GM21526 (cell line): ENCODE measurements around the gene STX1B.
"Not testable (repeated sequence)": the region's sequence is repeated elsewhere in the genome, so short reads cannot be mapped to it uniquely, and the experiment has no call there.

Experiments
- ATAC-seq: cut with Tn5 transposase; IDR thresholded peaks from one replicate; pipeline ENCODE4 v1.9.1; 2021; ENCODE audit warnings: moderate library complexity; ENCODE audit not compliant: unreplicated experiment, low FRiP score

Gene STX1B

GRCh38 chr16:31010585-31011325 lies at the start of gene STX1B:
Gene STX1B, minus strand, starts transcription at chr16:31010638. Its CDS starts 242 bp downstream, at chr16:31010396.
- ATAC-seq: no peak

DNA sequence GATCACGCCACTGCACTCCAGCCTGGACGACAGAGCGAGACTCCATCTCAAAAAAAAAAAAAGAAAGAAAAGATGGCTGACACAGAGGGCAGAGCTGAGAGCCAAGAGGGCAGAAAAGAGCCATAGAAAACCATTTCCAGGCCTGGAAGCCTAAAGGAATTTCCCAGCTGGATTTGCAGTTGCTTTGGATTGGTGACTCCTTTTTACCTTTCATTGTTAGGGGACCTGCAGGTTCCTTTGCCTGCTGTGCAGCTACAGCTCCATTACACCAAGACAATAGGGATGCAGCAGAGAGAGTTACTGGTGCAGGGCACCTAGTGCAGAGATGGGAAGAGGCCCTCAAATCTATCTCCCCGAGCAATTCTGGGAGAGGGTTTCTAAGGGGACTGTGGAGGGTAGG lies 45.2 kb upstream of the STX1B start:
- no peak for ATAC-seq

- no peak for ATAC-seq
These were observed 41.7 kb upstream of the STX1B start for GRCh38 chr16:31052114-31052513.

DNA sequence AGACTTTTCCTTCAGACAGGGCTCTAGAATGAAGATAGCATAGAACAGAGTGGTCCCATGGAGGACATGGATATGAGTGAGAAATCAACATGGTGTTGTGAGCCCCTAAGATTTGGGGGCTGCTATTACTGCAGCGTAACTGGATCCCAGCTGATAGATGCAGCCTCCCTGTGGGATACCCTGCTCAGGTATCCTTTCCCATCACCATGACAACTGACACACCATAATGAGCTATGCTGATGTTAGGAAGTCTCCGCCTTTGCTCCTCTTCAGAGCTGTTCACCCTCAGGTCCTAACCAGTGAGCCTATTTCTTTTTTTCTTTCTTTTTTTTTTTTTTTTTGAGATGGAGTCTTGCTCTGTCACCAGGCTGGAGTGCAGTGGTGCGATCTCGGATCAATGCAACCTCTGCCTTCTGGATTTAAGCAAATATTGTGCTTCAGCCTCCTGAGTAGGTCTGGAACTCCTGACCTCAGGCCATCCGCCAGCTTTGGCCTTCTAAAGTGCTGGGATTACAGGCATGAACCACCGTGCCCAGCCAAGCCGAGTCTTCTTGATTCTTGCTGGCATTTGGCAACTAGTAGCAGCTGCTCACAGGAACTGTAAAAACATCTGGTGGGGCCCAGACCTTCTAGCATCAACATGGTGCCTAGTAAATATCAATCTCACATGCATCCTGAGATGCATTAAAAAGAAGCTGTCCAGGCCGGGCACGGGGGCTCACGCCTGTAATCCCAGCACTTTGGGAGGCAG lies 40.0 kb upstream of the STX1B start:
- no peak for ATAC-seq

GRCh38 chr16:31043898-31044481 lies 33.6 kb upstream of the STX1B start:
- ATAC-seq: no peak

- no peak for ATAC-seq
These were observed 32.9 kb upstream of the STX1B start for GRCh38 chr16:31043352-31043751.

DNA sequence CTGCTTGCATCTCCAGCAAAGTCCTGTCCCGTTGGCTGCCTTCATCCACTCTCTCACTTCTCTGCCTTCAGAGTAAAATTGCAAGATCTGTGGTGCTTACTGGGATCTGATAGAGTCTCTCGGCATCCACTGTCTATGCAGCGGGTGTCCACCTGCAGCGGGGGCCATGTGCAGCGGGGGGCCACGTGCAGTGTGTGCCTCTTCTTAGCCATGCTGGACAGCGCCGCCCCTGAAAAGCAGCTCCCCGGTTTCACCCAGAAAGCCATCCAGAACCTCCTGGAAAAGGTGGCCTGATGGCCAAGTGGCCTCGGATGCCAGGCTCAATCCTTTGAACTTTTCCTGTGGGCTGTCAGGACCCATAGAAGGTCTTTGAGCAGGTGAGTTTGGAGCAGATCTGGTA lies 32.4 kb upstream of the STX1B start:
- no peak for ATAC-seq

DNA sequence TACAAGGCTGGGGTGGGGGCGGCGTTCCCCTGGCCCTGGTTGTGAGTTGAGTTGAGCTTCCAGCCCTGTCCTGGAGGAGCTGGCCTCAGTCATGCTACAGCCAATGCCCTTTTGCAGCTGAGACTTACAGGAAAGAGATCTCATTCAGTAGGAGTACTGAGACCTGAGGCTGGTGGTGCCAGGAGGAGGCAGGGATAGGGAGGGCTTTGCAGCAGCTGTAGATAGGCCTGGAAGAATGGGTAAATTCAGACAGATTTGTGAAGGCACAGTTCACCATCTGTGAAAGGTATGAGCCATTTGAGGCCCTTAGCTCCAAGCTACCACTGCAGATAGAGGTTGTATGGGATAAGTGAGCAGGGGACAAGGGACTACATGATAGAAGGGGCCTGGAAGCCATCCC lies 28.6 kb upstream of the STX1B start:
- no peak for ATAC-seq

- ATAC-seq: no peak
These were observed 26.3 kb upstream of the STX1B start for GRCh38 chr16:31036691-31037090.

- ATAC-seq: peak; percentile 38
These were observed 23.5 kb upstream of the STX1B start for GRCh38 chr16:31033709-31034492.

GRCh38 chr16:31032736-31033708 lies 22.6 kb upstream of the STX1B start, which contains the start of gene STX4:
Gene STX4, plus strand, starts transcription at chr16:31033558. Its CDS starts 248 bp downstream, at chr16:31033806.
- ATAC-seq: peak; percentile 75

DNA sequence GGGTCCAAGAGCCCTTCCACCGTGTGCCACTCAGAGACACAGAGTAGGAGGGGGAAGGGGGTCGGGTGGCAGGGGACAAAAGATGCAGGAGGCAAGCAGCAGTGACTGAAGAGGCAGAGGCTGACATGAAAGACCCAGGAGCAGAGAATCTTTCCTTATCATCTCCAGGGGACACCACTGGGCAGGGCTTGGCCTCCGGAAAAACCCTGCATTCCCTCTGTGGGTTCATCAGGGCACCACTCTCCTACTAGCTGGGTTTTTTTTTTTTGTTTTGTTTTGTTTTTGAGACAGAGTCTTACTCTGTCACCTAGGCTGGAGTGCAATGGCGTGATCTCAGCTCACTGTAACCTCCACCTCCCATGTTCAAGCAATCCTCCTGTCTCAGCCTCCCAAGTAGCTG lies 20.8 kb upstream of the STX1B start:
- ATAC-seq: no peak

DNA sequence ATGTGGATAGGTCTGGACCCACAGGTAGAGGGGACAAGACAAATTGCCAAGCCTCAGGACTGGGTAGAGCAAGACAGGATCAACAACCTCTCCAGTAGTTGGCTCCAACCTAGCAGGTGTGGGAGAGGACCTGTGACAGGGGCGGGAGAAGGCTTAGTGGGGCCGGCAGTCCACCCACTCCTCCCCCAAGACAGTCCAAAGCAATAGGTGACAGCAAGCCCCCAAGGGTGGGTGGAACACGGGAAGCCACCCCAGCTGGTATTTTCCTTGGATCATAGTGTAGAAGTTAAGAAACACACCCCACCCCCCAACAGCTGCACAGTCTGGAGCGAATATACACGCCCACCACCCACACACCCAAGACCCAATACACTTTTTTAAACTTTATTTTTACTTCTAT lies 18.8 kb upstream of the STX1B start:
- ATAC-seq: no peak

DNA sequence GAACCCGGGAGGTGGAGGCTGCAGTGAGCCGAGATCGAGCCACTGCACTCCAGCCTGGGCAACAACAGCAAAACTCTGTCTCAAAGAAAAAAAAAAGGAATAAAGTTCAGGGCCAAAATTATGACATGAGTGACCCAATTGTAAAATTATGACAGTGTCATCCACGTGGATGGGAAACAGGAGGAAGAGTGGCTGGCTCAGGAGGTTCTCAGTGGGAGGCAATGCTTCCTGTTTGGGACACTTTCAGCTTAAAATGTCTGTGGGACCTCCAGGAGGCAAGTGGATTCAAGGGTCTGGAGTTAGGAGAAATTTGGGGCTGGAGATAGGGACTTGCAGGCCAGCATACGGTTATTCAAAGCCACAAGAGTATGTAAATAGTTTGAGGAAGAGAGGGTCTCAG lies 14.9 kb upstream of the STX1B start:
- ATAC-seq: no peak

- no peak for ATAC-seq
These were observed 13.3 kb upstream of the STX1B start for GRCh38 chr16:31023627-31024226.

DNA sequence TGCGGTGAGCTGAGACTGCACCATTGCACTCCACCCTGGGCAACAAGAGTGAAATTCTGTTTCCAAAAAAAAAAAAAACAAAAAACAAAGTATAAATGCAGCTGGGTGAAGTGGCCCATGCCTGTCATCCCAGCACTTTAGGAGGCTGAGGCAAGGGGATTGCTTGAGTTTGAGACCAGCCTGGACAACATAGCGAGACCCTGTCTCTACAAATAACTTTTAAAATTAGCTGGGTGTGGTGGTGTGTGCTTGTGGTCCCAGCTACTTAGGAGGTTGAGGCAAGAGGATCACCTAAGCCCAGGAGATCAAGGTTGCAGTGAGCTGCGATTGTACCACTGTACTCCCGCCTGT lies 12.8 kb upstream of the STX1B start:
- ATAC-seq: no peak

- ATAC-seq: no peak
These were observed 12.3 kb upstream of the STX1B start for GRCh38 chr16:31022544-31023251.

GRCh38 chr16:31020536-31020935 lies 10.1 kb upstream of the STX1B start:
- ATAC-seq: no peak

DNA sequence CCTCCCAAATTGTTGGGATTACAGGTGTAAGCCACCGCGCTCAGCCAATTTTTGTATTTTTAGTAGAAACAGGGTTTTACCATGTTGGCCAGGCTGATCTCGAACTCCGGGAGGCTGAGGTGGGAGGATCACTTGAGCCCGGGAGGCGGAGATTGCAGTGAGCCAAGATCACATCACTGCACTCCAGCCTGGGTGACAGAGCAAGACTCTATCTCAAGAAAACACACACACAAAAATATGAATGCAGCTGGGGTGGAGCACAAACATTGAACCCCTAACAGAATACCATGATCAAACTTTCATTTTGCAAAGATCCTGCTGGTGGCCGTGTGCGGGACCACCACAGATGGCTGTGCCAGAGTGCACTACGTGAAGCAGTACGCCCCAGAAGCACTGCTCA lies 7.3 kb upstream of the STX1B start:
- not testable (repeated sequence) for ATAC-seq
